Measurements from ENCODE around the gene VAV2. TPM values are rescaled to one million over a fixed set of nuclear protein-coding genes. Genes with fewer than 3 reads are reported as not detected.

The VAV2 gene
- polyA plus RNA-seq, 2 of the 4 experiments (the other 2 are of a cell fraction) = 9.8 to 21.4 TPM

- ChIA-PET CTCF (interaction anchor here (1.1 to 1.3 kb wide), 3 partner anchors 85 to 117 kb away, joined by 3 to 5 read pairs (median 3); no protein-coding TSS in a partner anchor), POLR2A (no interaction called here)
- TF ChIP-seq GATA3 (IDR thresholded peaks at IDR 0.05; ENCODE audit: borderline replicate concordance) (no peak), CEBPB (IDR thresholded peaks at IDR 0.05) (no peak), NFE2L2 (conservative IDR thresholded peaks at IDR 0.05; ENCODE audit: low read length) (no peak), PBX3 (IDR thresholded peaks at IDR 0.05) (no peak), USF2 (IDR thresholded peaks at IDR 0.05) (no peak), KDM1A (IDR thresholded peaks at IDR 0.05; ENCODE audit: low read depth) (no peak), HOXB13 (CRISPR knock-in tag; IDR thresholded peaks at IDR 0.05; ENCODE audit: low read depth) (no peak)
- TF ChIP-seq, protein P1, sequence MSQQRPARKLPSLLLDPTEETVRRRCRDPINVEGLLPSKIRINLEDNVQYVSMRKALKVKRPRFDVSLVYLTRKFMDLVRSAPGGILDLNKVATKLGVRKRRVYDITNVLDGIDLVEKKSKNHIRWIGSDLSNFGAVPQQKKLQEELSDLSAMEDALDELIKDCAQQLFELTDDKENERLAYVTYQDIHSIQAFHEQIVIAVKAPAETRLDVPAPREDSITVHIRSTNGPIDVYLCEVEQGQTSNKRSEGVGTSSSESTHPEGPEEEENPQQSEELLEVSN (IDR thresholded peaks at IDR 0.05; ENCODE audit: borderline replicate concordance, low read depth) = no peak
- H3K4me1 ChIP-seq = peaks cover 53% of the 10 kb centered on the region
- no peaks in the 10 kb centered on the region for H3K9me3 ChIP-seq
- H3K27ac ChIP-seq = peak overlapping the region in 1 of 2 experiments; percentile 97; a peak in 2 of 6 replicates
- no peak overlapping the region for H3K4me2 ChIP-seq
- DNase-seq (ENCODE audit: low read depth in 1 of 2, low spot score in 1 of 2) (no peak), FAIRE-seq (no peak), ATAC-seq (no peak)
- WGBS (ENCODE audit: missing lambda C conversion rate) = 78% methylated on average over 6 of the region's 17 CpGs
- no peak overlapping the region for H3K4me3 ChIP-seq
Observed at GRCh38 chr9:133877967-133878366, 114.2 kb downstream of the VAV2 start.

DNA sequence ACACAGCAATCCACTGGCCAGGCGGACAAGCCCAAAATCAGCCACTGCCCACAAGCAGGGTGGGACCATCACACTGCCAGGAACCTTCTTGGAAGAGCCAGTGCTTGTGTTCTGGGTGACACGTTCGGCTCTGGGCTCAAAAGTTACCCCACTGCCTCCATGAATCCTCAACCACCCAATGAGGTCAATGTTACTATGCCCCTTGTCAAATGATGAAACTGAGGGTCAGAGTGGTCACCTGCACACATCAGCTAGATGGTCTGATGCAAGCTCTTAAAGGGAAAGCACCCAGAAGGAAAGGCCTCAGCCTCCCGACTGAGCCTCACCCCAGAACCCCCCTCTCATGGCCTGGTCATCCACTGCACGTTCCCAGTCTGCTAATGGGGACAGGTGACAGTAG, 114.8 kb downstream of the VAV2 start:
- H3K27ac ChIP-seq = peak overlapping the region; percentile 88 to 97; a peak in 4 of 6 replicates
- ChIA-PET POLR2A (no interaction called here), CTCF (interaction anchor here (1.0 to 5.9 kb wide), 3 partner anchors 22 to 117 kb away, joined by 3 to 39 read pairs (median 3); no protein-coding TSS in a partner anchor)
- no peak overlapping the region for H3K4me3 ChIP-seq
- ATAC-seq (no peak), FAIRE-seq (no peak), DNase-seq (ENCODE audit: low read depth in 1 of 2, low spot score in 1 of 2) (no peak)
- H3K9me3 ChIP-seq = no peaks in the 10 kb centered on the region
- H3K4me2 ChIP-seq = no peak overlapping the region
- TF ChIP-seq JUNB (IDR thresholded peaks at IDR 0.05) (no peak), CBX8 (IDR thresholded peaks at IDR 0.05) (no peak), MYC (IDR thresholded peaks at IDR 0.05; ENCODE audit: borderline replicate concordance, low read length) (no peak), CEBPB (IDR thresholded peaks at IDR 0.05) (no peak), SREBF2 (IDR thresholded peaks at IDR 0.05) (no peak), PHF8 (IDR thresholded peaks at IDR 0.05; ENCODE audit: borderline replicate concordance, low read depth) (no peak), NFE2L2 (conservative IDR thresholded peaks at IDR 0.05; ENCODE audit: low read length) (no peak), ZNF302 (CRISPR knock-in tag; IDR thresholded peaks at IDR 0.05) (no peak), ZSCAN20 (CRISPR knock-in tag; IDR thresholded peaks at IDR 0.05) (no peak), SMC3 (IDR thresholded peaks at IDR 0.05) (no peak), ESRRA (IDR thresholded peaks at IDR 0.05; ENCODE audit: borderline replicate concordance, low read length) (no peak), HOXA7 (CRISPR knock-in tag; IDR thresholded peaks at IDR 0.05) (no peak), JUN (IDR thresholded peaks at IDR 0.05) (no peak), ZC3H11A (IDR thresholded peaks at IDR 0.05) (no peak), ELK1 (IDR thresholded peaks at IDR 0.05; ENCODE audit: low read depth, low read length) (no peak)
- H3K4me1 ChIP-seq = peaks cover 60% of the 10 kb centered on the region
- 79% methylated on average over 5 of the region's 5 CpGs for WGBS (ENCODE audit: missing lambda C conversion rate)

GRCh38 chr9:133876836-133877235, 115.3 kb downstream of the VAV2 start:
- H3K4me2 ChIP-seq = no peak overlapping the region
- DNase-seq (ENCODE audit: low read depth in 1 of 2, low spot score in 1 of 2) = no peak
- no peak for FAIRE-seq
- ATAC-seq = no peak
- no peak for TF ChIP-seq GATA3 (IDR thresholded peaks at IDR 0.05; ENCODE audit: borderline replicate concordance)
- no peak for TF ChIP-seq EHMT2 (IDR thresholded peaks at IDR 0.05; ENCODE audit: low read depth)
- no peak for TF ChIP-seq ZNF302 (CRISPR knock-in tag; IDR thresholded peaks at IDR 0.05)
- TF ChIP-seq EHF (CRISPR knock-in tag; IDR thresholded peaks at IDR 0.05) = no peak
- TF ChIP-seq ZC3H11A (IDR thresholded peaks at IDR 0.05) = no peak
- TF ChIP-seq HOXB13 (CRISPR knock-in tag; IDR thresholded peaks at IDR 0.05; ENCODE audit: low read depth) = no peak
- TF ChIP-seq SMC3 (IDR thresholded peaks at IDR 0.05) = no peak
- no peak for TF ChIP-seq MYC (IDR thresholded peaks at IDR 0.05; ENCODE audit: borderline replicate concordance, low read length)
- TF ChIP-seq TP53 (CRISPR knock-in tag; IDR thresholded peaks at IDR 0.05) = no peak
- no peak for TF ChIP-seq KDM5A (IDR thresholded peaks at IDR 0.05)
- H3K27ac ChIP-seq = peak overlapping the region; percentile 88 to 97; a peak in 5 of 6 replicates
- H3K4me1 ChIP-seq = peaks cover 64% of the 10 kb centered on the region
- no peak overlapping the region for H3K4me3 ChIP-seq
- 85% methylated on average over 13 of the region's 13 CpGs for WGBS (ENCODE audit: missing lambda C conversion rate)
- no peaks in the 10 kb centered on the region for H3K9me3 ChIP-seq
- POLR2A ChIA-PET = no interaction called here
- CTCF ChIA-PET = interaction anchor here (1.0 to 5.9 kb wide), 4 partner anchors 15 to 118 kb away, joined by 3 to 39 read pairs (median 3); no protein-coding TSS in a partner anchor

Data from A549 (cell line).